ENCODE data around the gene CDKL5. TPM values are rescaled to one million over a fixed set of nuclear protein-coding genes. Genes with fewer than 3 reads are reported as not detected.

The CDKL5 gene
- total RNA-seq, 1 experiment from 2014 or later = 4.2 TPM

DNA sequence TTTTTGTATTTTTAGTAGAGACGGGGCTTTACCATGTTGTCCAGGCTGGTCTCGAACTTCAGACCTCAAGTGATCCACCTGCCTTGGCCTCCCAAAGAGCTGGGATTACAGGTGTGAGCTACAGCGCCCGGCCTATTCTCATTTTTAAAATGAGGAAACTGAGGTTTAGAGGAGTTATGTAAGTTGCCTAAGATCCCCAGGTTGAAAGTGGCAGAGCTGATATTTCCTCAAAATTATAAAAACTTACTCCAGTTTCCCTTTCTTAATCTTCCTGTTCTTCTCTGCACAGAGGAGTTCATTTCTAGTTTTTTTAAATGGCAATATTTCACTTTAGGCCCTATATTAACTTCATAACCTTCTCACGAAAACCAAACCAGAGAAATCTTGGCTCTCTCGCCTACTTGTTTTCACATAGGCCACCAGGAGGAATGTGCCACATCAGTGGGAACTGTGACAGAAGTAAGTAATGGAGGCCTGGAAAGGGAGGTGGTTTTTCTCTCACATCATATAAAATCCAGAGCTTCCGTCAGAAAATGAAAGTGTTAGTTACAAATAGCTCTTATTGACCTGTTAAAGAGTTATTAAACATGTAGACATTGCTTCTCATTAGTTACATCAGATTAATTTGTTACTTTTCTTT is 262.6 kb downstream of the CDKL5 start:
- Histone ChIP-seq H4K20me1 (ENCODE audit: insufficient read depth) (no peaks in the 10 kb centered on the region), H3K27ac (no peak overlapping the region), H3K4me1 (replicated peaks; ENCODE audit: insufficient read depth) (no peaks in the 10 kb centered on the region), H3K79me2 (ENCODE audit: low read depth) (no peaks in the 10 kb centered on the region), H3K4me2 (no peak overlapping the region), H3K4me3 (no peak overlapping the region), H3K36me3 (ENCODE audit: low read depth) (no peaks in the 10 kb centered on the region), H3K9me2 (ENCODE audit: insufficient read depth) (no peaks in the 10 kb centered on the region), H2AFZ (no peak overlapping the region), H3K9me3 (ENCODE audit: insufficient read depth, low read depth) (no peaks in the 10 kb centered on the region), H3K27me3 (ENCODE audit: insufficient read depth, low read depth) (no peaks in the 10 kb centered on the region), H3F3A (ENCODE audit: insufficient read depth, low read depth) (no peaks in the 10 kb centered on the region)
- TF ChIP-seq, protein P1, sequence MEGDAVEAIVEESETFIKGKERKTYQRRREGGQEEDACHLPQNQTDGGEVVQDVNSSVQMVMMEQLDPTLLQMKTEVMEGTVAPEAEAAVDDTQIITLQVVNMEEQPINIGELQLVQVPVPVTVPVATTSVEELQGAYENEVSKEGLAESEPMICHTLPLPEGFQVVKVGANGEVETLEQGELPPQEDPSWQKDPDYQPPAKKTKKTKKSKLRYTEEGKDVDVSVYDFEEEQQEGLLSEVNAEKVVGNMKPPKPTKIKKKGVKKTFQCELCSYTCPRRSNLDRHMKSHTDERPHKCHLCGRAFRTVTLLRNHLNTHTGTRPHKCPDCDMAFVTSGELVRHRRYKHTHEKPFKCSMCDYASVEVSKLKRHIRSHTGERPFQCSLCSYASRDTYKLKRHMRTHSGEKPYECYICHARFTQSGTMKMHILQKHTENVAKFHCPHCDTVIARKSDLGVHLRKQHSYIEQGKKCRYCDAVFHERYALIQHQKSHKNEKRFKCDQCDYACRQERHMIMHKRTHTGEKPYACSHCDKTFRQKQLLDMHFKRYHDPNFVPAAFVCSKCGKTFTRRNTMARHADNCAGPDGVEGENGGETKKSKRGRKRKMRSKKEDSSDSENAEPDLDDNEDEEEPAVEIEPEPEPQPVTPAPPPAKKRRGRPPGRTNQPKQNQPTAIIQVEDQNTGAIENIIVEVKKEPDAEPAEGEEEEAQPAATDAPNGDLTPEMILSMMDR (conservative IDR thresholded peaks at IDR 0.05) = no peak
- TF ChIP-seq EZH2 (IDR thresholded peaks at IDR 0.05; ENCODE audit: low read depth) = no peak
- POLR2A ChIA-PET (ENCODE audit: unreplicated experiment) = no interaction called here
- no TSS peak for BruUV-seq (replicated peaks)
- no peak for DNase-seq
- intact Hi-C loops (cut with micrococcal nuclease; ENCODE audit: unreplicated experiment) = no loop called here
- CTCF ChIA-PET = no interaction called here

DNA sequence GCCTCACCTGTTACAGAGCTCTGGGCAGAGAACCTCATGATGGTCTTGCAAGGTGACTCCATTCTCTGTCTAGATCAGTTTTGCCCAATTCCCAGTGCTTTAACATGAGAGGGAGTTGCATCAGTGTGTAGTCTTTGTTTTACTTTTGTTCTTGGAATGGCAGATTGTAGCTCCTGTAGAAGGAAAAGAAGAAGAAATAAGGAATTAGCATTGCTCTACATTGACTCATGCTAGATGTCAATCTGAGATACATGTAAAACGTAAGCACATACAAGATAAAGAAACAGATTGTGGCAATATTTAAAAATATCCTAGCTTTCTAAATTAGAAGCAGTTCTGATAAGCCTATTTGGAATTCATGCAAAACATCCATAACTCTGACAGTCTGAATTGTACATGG is 266.0 kb downstream of the CDKL5 start:
- 0 out of 2 replicates have a peak, but pooled peaks cover 2% of the 10 kb centered on the region for H3K27me3 ChIP-seq (ENCODE audit: insufficient read depth, low read depth)

DNA sequence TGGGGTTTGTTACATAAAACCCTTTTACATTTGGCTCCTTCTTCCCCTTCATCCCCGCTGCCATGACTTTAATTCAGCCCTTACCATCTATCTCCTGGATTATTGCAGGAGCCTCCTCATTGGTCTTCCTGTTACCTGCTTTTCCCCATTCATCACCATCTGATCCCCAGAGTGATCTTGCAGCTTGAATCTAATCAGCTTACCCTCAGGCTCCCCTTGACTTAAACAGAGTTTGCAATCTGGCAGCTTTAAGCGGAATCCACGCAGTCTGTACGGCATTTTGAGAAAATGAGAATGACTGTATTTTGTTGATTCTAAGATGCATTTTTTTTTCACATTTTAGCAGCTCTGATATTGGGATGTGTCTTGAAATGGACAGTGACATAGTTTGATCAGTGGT is 267.1 kb downstream of the CDKL5 start:
- Histone ChIP-seq H3K27ac (no peak overlapping the region), H4K20me1 (ENCODE audit: insufficient read depth) (no peaks in the 10 kb centered on the region), H3K4me1 (replicated peaks; ENCODE audit: insufficient read depth) (no peaks in the 10 kb centered on the region), H3K9me2 (ENCODE audit: insufficient read depth) (no peaks in the 10 kb centered on the region), H3K27me3 (ENCODE audit: insufficient read depth, low read depth) (0 out of 2 replicates have a peak, but pooled peaks cover 2% of the 10 kb centered on the region), H3K4me2 (no peak overlapping the region), H3K9me3 (ENCODE audit: insufficient read depth, low read depth) (no peaks in the 10 kb centered on the region), H3F3A (ENCODE audit: insufficient read depth, low read depth) (no peaks in the 10 kb centered on the region), H3K36me3 (ENCODE audit: low read depth) (no peaks in the 10 kb centered on the region), H3K79me2 (ENCODE audit: low read depth) (no peaks in the 10 kb centered on the region), H2AFZ (no peak overlapping the region), H3K4me3 (no peak overlapping the region)
- POLR2A ChIA-PET (ENCODE audit: unreplicated experiment) = no interaction called here
- BruUV-seq (replicated peaks) = no TSS peak
- CTCF ChIA-PET = no interaction called here
- DNase-seq = no peak
- TF ChIP-seq, protein P1 (conservative IDR thresholded peaks at IDR 0.05) = no peak
- no peak for TF ChIP-seq EZH2 (IDR thresholded peaks at IDR 0.05; ENCODE audit: low read depth)
- intact Hi-C loops (cut with micrococcal nuclease; ENCODE audit: unreplicated experiment) = no loop called here

More for the DNA sequence above, 266.0 kb downstream of the CDKL5 start:
- BruUV-seq (replicated peaks) = no TSS peak
- no peak for TF ChIP-seq EZH2 (IDR thresholded peaks at IDR 0.05; ENCODE audit: low read depth)
- TF ChIP-seq, protein P1 (conservative IDR thresholded peaks at IDR 0.05) = no peak
- no peaks in the 10 kb centered on the region for H3F3A ChIP-seq (ENCODE audit: insufficient read depth, low read depth)
- no peaks in the 10 kb centered on the region for H4K20me1 ChIP-seq (ENCODE audit: insufficient read depth)
- no peaks in the 10 kb centered on the region for H3K9me3 ChIP-seq (ENCODE audit: insufficient read depth, low read depth)
- POLR2A ChIA-PET (ENCODE audit: unreplicated experiment) = no interaction called here
- CTCF ChIA-PET = no interaction called here
- no peaks in the 10 kb centered on the region for H3K4me1 ChIP-seq (replicated peaks; ENCODE audit: insufficient read depth)
- intact Hi-C loops (cut with micrococcal nuclease; ENCODE audit: unreplicated experiment) = no loop called here
- H3K36me3 ChIP-seq (ENCODE audit: low read depth) = no peaks in the 10 kb centered on the region
- no peak overlapping the region for H2AFZ ChIP-seq
- H3K9me2 ChIP-seq (ENCODE audit: insufficient read depth) = no peaks in the 10 kb centered on the region
- no peak overlapping the region for H3K27ac ChIP-seq
- no peak for DNase-seq
- no peaks in the 10 kb centered on the region for H3K79me2 ChIP-seq (ENCODE audit: low read depth)
- H3K4me3 ChIP-seq = no peak overlapping the region
- H3K4me2 ChIP-seq = no peak overlapping the region

Measured in PC-9 (cell line).